Esophagus muscularis mucosa (tissue), 4 donors: ENCODE measurements around the gene ACE. TPM values are rescaled to one million over a fixed set of nuclear protein-coding genes. Genes with fewer than 3 reads are reported as not detected.

Source experiments
- DNase-seq: peaks from one replicate; pipeline ENCODE4 v3.0.0-alpha.2; 2017; ENCODE audit errors: extremely low spot score
- H3K27ac ChIP-seq, 4 donors: fragments of 200-600 bp; sonication (generic); replicated peaks in 1 of 4; 1 replicate in 3 of 4; 2 replicates in 1 of 4; pipeline ENCODE4 v1.5.1; 2016 to 2019; ENCODE audit warnings: mild to moderate bottlenecking in 1 of 4
- H3K27me3 ChIP-seq, 4 donors: fragments of 200-600 bp; sonication (generic); one replicate each; pipeline versions ENCODE4 v1.5.1 to v1.6.0; 2016 to 2019
- H3K36me3 ChIP-seq, 4 donors: fragments of 200-600 bp; sonication (generic); one replicate each; pipeline ENCODE4 v1.5.1; 2016 to 2019
- H3K4me1 ChIP-seq, 4 donors: fragments of 200-600 bp; sonication (generic); one replicate each; pipeline ENCODE4 v1.5.1; 2016 to 2019
- H3K4me3 ChIP-seq, 4 donors: fragments of 200-600 bp; sonication (generic); 1 replicate in 2 of 4; 2 replicates in 2 of 4; pipeline ENCODE4 v1.5.1; 2016 to 2019; ENCODE audit warnings: mild to moderate bottlenecking in 4 of 4, moderate library complexity in 1 of 4
- H3K9me3 ChIP-seq, 4 donors: fragments of 200-600 bp; sonication (generic); 1 replicate in 3 of 4; 2 replicates in 1 of 4; pipeline ENCODE4 v1.5.1; 2016 to 2019
- CTCF ChIP-seq, 3 experiments: fragments of 200-600 bp in 2 of 3; fragments of 450-650 bp in 1 of 3; sonication (generic) in 2 of 3; IDR thresholded peaks; one replicate each; pipeline ENCODE4 v1.5.1; 2017 to 2019; ENCODE audit warnings: antibody characterized with exemption in 3 of 3, mild to moderate bottlenecking in 2 of 3, moderate library complexity in 1 of 3
- EP300 ChIP-seq: sonication (generic); formaldehyde crosslinking; IDR thresholded peaks from one replicate; pipeline ENCODE4 v1.6.1; 2017; ENCODE audit warnings: antibody characterized with exemption
- POLR2A ChIP-seq: fragments of 450-650 bp; IDR thresholded peaks from one replicate; pipeline ENCODE4 v1.6.1; 2017; ENCODE audit warnings: antibody characterized with exemption, moderate library complexity, mild to moderate bottlenecking, low read depth
- POLR2AphosphoS5 ChIP-seq, 2 donors: sonication (generic); formaldehyde crosslinking; IDR thresholded peaks; one replicate each; pipeline ENCODE4 v1.6.1; 2017; ENCODE audit warnings: antibody characterized with exemption in 2 of 2
- WGBS: methylation state at CpG from one replicate; pipeline ENCODE4 v1.1.5; 2018; 5-methylcytosine and 5-hydroxymethylcytosine counted together
- intact Hi-C: fragments of 100-400 bp; cut with DNase I; formaldehyde crosslinking; loops from one replicate; pipeline ENCODE4 v1.15.1; 2023
- total RNA-seq, 4 donors: library from RNA; depleted of rRNA; stranded (reverse); fragments of >200 nt; gene quantifications; one replicate each; pipeline versions ENCODE4 v1.1.0 to v1.2.1, GENCODE V29; 2016

Gene ACE
- total RNA-seq, 4 donors from 2014 or later, result 2.5 to 9.6 (median 4.9) TPM

- Histone ChIP-seq H3K36me3 (no peaks in the 10 kb centered on the region), H3K4me3 (no peak overlapping the region), H3K27me3 (peaks cover 0 to 65% (median 0%) of the 10 kb centered on the region in 4 donors), H3K4me1 (no peaks in the 10 kb centered on the region), H3K27ac (no peak overlapping the region), H3K9me3 (no peaks in the 10 kb centered on the region)
- no peak for DNase-seq
- 87% methylated on average over 9 of the region's 9 CpGs for WGBS
- intact Hi-C loops, result no loop called here
- TF ChIP-seq POLR2A (no peak), CTCF (IDR thresholded peaks at IDR 0.05) (no peak), POLR2AphosphoS5 (IDR thresholded peaks at IDR 0.05) (no peak), EP300 (no peak)
Measured at GRCh38 chr17:63505341-63505740, 28.5 kb downstream of the ACE start.

GRCh38 chr17:63506627-63507026 is 29.8 kb downstream of the ACE start:
- H3K4me3 ChIP-seq, result no peak overlapping the region
- no peaks in the 10 kb centered on the region for H3K36me3 ChIP-seq
- no peaks in the 10 kb centered on the region for H3K4me1 ChIP-seq
- WGBS, result 100% methylated on average over 3 of the region's 3 CpGs
- H3K9me3 ChIP-seq, result no peaks in the 10 kb centered on the region
- no peak overlapping the region for H3K27ac ChIP-seq
- intact Hi-C loops, result no loop called here
- H3K27me3 ChIP-seq, result peaks cover 0 to 55% (median 0%) of the 10 kb centered on the region in 4 donors
- no peak for DNase-seq
- TF ChIP-seq POLR2A (no peak), CTCF (IDR thresholded peaks at IDR 0.05) (no peak), EP300 (no peak), POLR2AphosphoS5 (IDR thresholded peaks at IDR 0.05) (no peak)

- DNase-seq, result no peak
- Histone ChIP-seq H3K9me3 (no peaks in the 10 kb centered on the region), H3K36me3 (no peaks in the 10 kb centered on the region), H3K27ac (no peak overlapping the region), H3K27me3 (peaks cover 0 to 28% (median 0%) of the 10 kb centered on the region in 4 donors), H3K4me1 (no peaks in the 10 kb centered on the region), H3K4me3 (no peak overlapping the region)
- intact Hi-C loops, result no loop called here
- WGBS, result 93% methylated on average over 5 of the region's 8 CpGs
- TF ChIP-seq CTCF (IDR thresholded peaks at IDR 0.05) (no peak), EP300 (no peak), POLR2AphosphoS5 (IDR thresholded peaks at IDR 0.05) (no peak), POLR2A (no peak)
Measured at GRCh38 chr17:63511331-63511730, 34.5 kb downstream of the ACE start.

DNA sequence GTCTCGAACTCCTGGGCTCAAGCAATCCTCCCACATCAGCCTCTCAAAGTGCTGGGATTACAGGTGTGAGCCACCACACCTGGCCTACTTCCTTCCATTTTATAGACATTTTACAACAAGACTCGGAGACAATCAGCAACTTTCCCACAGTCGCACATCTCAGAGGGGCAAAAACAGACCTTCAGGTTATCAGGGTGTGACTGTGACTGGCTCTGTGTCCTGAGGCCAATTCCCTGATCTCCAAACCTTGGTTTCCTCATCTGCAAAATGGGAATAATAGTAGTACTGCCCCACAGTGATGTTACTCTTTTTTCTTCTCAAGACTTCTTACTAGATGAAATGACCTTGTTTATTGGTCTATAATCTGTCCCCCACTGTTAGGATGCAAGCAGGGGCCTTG is 35.5 kb downstream of the ACE start:
- H3K9me3 ChIP-seq, result no peaks in the 10 kb centered on the region
- 92% methylated on average over 3 of the region's 3 CpGs for WGBS
- no peaks in the 10 kb centered on the region for H3K4me1 ChIP-seq
- H3K27me3 ChIP-seq, result peaks cover 0 to 18% (median 0%) of the 10 kb centered on the region in 4 donors
- no peak for DNase-seq
- no peaks in the 10 kb centered on the region for H3K36me3 ChIP-seq
- no peak for TF ChIP-seq EP300
- TF ChIP-seq POLR2AphosphoS5 (IDR thresholded peaks at IDR 0.05), result no peak
- TF ChIP-seq POLR2A, result no peak
- TF ChIP-seq CTCF (IDR thresholded peaks at IDR 0.05), result no peak
- intact Hi-C loops, result no loop called here
- H3K4me3 ChIP-seq, result no peak overlapping the region
- H3K27ac ChIP-seq, result no peak overlapping the region
